ENCODE data around the gene MARCO.
"Not testable (repeated sequence)": the region's sequence is repeated elsewhere in the genome, so short reads cannot be mapped to it uniquely, and the experiment has no call there.

Gene MARCO

DNA sequence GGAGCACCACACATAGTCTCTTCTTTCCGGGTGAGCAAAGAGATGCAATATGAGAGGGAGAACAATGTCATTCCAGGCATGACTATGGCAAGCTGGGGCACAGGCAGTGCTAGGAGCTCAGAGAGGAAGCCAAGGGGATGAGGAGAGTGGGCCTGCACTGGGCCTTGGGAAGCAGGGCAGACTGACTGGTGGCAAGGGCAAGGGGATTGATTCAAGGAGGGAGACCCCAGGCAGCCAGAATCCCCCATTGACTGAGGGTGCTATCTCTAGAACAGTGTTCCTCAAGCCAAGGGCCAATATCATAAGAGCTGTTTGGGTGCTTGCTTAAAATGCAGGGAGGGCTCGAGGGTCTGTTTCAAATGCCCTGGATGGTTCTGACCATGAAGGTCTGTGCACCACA, 36.1 kb downstream of the MARCO start:
- DNase-seq = no peak

DNA sequence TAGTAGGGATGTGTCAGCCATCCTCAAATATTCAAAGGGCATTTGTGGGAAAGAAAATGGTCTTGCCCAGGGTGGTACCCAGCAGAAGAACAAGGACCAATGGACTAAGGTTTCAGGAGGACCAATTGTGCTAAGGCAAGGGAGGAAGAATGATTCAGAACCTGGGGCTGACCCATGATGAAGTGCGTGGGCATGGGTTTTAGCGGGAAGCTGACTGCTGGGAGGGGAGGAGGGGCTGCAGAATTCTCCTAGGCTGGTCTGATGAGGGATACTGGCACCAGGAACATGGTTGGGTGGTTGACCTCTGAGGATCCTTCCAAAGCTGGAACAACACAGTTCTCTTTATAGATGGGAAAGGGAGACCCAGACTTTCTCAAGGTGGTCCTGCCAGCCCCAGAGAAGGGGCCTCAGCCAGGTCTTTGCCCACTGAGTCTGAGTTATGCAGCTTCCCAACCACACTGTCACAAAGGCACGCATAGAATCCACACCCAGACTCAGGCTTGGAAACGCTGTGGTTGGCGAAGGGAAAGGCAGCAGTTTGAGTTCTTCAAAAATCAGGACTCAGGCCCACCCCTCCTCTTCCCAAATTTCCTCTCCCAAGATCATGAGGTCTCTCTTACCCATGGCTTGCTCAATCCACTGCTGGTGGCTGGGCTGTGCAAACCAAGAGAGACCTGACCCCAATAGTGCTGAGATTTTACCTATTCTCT, 37.3 kb downstream of the MARCO start:
- no peak for DNase-seq

DNA sequence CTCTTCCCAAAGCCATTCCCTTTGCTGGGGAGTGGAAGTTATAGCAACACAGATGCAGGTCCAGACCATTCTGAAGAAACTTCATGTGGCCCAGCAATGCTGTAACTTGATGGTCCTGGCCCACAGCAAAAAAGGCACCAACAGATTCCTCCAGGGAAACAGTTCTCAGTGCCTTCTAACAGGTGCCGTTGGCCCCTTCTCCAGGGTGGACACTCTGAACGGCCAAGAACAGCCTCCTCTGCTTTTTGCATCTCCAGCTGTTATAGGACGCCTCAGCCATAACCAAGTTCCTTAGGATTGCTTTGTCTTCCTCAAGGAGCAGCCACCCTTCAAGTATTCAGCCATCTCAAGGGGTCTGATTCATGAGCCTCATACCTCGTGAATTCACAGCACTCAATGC, 38.0 kb downstream of the MARCO start:
- DNase-seq = no peak

DNA sequence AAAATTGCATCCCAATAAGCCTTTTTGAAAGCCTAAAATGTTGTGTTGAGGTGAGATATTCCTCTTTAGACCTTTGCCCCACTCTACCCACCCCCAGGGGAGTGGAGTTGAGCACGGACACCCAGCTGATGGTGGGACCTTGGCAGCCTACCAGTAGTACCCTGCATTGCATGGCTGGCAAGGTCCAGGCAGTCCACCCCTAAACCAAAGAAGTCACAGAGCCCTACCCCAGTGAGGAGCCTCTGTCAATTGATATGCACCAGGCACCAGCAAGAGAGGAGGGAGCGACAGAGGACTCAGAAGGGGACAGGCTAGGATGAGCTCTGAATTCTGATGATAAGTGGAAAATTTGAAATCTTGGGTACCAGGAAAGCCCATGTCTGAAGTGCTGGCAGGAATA, 38.6 kb downstream of the MARCO start:
- DNase-seq = no peak

DNA sequence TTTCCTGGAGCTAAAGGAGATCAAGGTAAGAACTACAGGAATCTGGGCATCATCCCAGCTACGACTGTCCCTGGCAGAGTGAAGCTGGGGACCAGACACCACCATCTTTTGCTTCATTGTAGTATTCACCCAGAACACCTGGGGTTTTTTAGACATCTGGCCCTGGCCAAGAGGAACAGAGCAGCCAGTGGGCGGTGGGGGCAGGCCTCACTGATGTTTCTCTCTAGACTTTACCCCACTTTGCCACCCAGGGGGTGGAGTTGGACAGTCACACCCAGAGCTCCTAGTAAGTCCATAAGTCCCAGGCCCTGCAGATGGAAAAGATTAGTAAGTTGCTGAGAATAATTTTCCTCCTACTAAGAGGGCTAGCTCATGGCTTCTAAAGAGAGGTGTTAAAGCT, 39.6 kb downstream of the MARCO start:
- no peak for DNase-seq

DNA sequence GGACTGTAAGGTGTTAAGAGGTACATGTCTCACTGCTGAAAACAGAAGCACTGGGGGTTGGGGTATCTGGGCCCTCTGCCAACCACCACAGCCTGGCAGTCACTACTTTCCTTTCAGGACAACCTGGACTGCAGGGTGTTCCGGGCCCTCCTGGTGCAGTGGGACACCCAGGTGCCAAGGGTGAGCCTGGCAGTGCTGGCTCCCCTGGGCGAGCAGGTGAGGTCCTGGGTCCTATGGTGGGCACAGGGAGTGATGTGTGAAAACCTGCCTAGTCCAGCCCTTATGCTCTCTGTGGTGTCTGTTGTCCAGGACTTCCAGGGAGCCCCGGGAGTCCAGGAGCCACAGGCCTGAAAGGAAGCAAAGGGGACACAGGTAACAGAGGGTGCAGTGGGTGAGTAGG, 40.0 kb downstream of the MARCO start:
- DNase-seq = no peak

DNA sequence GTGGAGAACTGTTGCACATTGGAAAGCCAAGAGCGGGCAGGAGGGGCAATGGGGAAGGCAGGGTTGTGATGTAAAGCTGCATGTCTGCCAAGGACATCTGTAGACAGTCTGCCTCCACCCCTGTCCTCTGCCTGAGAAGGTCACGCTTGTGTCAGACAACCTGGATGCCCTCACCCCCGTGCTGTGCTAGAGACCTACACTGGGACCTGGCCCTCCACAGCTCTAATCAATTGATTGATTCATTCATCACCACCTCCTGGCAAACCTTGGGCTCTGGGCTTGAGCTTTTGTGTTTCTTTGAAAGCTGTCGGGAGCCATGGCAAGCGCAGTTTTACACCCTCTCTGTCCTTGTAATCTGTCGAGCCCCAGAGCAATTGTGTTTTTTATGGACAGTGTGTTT, 41.1 kb downstream of the MARCO start:
- DNase-seq = no peak

DNA sequence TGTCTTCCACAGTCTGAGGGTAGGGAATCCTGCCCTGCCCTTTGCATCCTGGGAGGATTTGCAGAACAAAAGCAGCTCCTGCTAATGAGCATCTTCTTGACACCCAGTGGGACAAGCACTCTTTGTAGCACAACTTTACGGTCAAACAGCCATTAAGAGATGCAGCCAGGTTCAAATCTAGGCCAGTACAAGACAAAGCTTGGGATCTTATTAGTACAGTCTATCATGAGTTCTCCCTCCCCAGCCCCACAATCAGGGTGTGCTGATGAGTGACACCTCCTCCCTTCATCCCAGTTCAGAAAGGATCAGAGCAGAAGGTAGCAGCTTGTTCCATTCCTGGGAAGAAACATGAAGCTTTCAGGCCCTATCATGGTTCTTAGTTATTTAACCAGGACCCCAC, 41.9 kb downstream of the MARCO start:
- DNase-seq = no peak

DNA sequence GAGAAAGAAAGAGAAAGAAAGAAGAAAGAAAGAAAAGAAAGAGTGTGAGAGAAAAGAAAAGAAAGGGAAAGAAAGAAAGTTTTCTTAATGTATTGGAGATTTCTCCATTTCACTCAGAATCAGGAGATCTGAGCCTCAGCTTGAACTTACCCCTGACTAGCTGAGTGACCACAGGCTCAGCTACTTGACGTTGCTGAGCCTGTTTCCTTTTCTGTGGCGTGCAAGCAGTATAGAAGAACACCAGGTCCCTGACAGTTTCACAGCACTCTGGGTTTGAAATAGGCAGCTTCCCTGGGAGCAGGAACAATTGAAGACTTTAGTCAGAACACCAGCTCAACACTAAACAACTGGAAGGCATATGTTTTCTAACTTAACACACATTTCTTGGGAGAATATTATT, 44.7 kb downstream of the MARCO start:
- no peak for DNase-seq

DNA sequence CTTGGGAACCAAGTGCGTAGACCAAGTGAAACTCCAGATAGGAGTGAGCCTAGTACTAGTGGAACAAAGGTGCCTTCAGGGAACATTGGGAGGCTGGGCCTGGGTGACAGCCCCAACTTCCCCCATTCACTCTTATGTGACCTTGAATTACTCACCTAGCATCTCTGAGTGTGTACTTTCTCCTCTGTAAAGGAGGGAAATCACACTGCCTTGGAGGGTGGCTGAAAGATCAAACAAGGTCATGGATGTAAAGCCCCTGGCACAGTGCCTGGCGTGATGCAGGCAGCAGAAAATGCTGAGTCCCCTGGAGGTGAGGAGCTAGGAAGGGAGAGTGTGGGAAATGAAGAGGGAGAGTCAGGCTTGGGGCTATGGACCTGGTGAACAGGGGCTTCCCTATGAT, 45.9 kb downstream of the MARCO start:
- DNase-seq = no peak

DNA sequence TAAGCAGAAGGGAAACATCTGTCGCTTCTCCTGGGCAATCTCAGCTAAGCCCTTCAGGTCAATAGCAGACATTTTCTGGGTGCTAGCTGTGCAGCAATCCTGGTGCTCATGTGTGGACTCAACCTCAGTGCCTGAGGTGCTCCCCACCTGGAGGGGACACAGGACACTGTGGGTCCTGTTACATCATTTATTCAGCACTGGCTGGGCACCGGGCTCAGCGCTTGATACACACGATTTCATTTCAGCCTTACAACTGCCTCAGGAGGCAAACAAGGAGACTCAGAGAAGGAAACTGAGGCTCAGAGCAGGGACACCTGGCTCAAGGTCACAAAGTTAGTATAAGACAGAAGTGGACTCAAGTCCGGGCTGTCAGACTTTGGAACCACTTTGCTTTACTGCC, 46.7 kb downstream of the MARCO start:
- no peak for DNase-seq

DNA sequence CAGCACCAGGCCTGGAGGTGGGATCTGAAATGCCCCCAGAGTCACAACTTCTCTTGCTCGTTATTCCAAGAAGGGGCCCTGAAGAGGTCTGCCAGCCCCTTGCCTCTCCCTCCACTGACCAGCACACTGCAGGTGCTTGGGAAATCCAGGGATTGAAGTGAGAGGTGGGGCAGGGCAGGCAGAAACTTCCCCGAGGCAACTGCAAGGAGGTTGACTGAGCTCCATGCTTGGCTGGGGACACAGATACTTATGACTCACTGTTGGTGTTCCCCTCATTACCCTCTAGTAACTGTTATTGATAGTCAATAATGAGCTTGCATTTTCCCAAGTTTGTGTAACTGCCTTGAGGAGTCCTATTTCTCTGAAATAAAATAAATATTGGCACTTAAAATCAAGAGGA, 47.5 kb downstream of the MARCO start:
- DNase-seq = no peak

DNA sequence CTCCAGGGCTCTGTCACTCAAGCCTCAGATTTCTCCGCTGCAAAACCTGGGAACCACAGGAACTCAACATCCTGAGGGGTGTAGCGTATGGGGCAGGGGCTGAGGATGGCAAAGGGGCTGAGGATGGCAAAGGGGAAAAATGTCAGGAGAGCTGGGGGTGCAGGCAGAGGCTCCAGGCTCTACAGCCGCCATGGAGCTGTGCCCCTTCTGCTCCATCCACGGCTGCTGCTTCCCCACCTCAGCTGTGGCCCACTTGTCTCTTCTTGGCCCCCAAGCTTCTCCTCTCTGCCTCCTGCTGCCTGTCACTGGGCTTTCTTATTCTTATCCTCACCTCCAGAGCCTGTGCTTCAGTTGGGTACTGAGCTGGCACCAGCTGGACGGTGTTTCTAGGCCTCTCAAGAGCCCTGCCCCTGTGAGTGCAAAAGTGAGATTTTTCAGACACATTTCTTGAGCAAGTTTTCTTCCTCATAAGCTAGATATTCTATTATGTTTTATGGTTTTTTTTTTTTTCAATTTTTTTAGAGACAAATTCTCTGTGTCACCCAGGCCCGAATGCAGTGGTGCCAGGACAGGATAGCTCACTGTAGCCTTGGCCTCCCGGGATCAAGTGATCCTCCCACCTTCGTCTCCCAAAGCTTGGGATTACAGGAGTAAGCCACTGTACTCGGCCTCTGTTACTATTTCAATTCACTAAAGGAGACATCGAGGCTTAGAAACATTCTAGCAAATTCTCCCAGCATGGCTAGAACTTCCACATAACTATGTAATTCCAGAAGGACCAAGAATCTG, 49.0 kb downstream of the MARCO start:
- no peak for DNase-seq

DNA sequence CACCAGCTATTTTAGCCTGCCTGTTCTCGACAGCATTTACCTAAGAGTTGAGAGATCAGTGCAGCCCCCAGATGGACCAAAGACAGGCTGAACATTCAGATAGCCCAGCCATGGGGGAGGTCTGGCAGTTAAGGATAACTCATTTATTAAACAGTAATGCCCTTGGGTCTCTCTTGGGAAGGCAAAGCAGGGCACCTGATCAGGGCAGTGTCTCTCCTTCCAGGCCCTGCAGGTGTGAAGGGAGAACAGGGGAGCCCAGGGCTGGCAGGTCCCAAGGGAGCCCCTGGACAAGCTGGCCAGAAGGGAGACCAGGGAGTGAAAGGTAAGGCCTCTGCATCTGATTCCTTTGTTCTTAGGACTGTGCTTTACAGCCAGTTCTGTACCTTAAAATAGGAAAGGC, 49.6 kb downstream of the MARCO start:
- DNase-seq = no peak

DNA sequence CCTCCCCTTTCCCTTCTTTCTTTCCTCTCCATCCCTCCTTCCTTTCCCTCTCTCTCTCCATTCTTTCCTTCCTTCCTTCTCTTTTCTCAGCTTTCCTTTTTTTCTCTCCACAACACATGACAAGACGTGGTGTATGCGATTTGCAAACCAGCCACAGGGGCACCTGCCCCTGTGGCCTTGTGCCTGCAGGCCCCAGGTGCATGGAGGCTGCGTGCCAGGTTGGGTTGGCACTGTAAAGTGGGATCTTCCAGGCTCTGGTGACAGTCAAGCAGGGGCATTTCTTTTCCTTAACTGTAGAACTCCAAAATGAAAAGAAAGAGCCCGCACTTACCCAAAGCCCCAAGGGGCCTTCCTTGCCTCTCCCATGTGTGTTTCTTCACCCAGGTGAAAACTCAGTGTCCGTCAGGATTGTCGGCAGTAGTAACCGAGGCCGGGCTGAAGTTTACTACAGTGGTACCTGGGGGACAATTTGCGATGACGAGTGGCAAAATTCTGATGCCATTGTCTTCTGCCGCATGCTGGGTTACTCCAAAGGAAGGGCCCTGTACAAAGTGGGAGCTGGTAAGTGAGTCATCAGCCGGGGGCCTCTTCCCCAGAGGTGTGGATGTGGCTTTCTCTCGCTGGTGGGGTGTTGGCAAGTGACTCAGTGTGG, 50.9 kb downstream of the MARCO start:
- DNase-seq = no peak

DNA sequence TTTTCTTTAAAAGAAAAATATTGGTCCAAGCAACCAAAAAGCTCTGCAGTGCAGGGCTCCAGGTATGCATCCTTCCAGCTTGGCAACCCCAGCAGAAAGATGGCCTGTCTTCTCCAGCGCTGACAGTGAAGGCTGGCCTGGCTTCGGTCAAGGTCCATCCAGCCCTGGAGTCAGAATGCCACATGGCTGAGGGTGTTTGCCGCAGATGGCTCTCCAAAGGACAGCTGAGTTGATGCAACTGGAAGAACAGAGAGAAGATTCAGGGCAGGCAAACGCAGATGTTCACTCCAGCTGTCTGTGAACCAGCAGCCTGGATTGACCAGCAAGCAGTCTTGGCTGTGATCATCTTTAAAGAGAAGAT, 51.4 kb downstream of the MARCO start:
- no peak for DNase-seq

DNA sequence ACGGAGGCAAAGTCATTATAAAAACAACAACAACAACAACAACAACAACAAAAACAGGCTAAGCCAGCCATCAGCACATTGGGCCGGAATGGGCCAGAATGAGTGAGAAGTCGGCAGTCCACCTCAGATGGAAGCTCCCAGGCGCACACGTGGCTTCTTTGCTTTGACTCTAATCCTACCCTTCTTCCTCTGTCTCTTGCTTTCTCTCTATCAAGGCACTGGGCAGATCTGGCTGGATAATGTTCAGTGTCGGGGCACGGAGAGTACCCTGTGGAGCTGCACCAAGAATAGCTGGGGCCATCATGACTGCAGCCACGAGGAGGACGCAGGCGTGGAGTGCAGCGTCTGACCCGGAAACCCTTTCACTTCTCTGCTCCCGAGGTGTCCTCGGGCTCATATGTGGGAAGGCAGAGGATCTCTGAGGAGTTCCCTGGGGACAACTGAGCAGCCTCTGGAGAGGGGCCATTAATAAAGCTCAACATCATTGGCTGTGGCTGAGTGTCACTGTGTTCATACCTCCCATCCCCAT, 52.2 kb downstream of the MARCO start:
- no peak for DNase-seq

DNA sequence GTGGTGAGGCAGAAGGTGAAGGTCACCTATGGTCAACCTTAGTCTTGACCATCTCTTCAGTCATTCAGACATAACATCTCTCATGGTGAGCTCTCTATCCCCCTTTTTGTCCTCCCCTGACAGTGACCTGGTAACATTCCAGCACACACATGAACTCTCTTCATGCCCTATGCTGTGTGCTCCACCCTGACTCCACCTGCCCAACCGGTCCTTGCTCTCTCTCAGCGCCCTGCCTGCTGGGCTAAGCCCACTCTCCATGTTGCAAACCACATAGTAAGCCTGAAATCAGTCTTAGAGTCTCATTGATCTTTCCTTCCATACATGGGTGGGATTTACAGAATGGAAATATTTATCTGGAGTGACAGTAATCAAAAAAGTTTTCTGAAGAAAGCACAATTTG, 52.8 kb downstream of the MARCO start:
- no peak for DNase-seq

DNA sequence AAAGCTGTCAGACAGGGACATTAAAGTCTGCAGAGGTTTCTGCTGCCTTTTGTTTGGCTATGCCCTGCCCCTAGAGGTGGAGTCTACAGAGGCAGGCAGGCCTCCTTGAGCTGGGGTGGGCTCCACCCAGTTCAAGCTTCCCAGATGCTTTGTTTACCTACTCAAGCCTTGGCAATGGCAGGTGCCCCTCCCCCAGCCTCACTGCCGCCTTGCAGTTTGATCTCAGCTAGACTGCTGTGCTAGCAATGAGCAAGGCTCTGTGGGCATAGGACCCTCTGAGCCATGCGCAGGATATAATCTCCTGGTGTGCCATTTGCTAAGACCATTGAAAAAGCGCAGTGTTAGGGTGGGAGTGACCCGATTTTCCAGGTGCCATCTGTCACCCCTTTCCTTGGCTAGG, 61.9 kb downstream of the MARCO start:
- DNase-seq = not testable (repeated sequence)

DNA sequence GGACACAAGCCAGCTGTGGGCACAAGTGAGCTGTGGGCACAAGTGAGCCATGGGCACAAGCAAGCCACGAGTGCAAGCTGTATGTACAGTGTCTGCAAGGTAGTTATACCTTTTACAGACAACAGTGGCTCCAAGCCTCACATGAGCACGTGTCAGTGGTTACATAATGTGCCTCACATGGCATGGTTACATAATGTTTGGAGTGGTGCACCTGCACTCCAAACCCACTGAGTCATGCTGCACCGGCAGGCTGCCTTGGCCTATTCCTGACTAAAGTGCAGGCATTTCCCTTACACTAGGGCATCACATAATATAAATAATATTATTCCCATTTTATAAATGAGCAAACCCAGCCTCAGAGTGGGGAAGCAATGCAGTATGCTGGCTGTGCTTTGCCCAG, 62.6 kb downstream of the MARCO start:
- no peak for DNase-seq

DNA sequence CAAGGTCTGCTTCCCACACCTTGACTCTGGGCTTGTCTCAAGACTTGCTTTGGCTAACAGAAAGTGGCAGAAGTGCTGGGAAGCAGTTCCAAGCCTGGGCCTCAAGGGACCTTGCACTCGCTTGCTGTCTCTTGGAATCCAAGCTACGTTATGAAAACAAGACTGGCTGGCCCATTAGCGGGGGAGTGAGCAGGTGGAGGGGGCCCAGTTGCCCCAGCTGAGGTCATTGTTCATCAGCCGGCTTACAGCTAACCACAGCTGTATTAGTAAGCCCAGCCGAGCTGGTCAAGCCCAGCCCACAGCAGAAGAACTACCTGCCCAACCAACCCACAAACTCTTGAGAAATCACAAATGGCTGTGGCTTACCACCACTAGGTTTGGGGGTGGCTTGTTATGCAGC, 63.1 kb downstream of the MARCO start:
- DNase-seq = no peak

DNA sequence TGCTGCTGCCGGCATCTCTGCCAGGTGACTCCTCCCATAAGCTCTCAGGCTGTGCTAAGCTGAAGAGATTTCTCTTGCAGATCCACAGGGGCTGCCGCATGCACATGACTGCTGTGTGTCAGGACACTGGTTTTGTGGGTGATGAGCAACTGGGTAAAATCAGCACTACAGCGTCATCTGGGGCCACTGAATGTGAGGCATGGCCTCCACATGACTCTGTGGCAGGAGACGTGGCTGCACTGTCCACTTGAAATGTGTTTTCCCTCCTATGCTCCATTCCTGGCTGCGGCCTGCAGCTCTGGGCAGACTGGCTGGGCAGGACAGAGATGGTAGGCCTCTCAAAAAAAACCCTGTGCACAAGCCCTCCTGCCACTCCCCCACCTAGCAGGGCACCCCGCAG, 63.6 kb downstream of the MARCO start:
- DNase-seq = no peak

DNA sequence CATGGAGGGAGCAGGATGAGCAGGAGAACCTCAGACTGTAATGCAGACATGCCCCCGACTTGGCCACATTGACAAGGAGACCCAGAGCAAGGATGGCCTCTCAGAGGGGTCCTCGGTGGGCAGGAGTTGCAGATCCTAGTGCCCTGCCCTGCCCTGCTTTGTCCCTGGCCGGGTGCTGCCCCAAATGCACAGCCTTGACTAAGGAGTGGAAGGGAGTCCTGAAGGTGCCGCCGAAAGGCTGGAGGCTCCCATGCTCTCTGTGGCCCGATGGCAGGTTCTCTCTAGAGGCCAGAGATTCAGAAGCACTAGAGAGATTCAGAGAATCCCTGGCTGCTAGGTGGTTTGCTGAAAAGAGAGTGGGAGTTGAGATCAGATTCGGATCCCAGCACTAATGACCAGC, 64.4 kb downstream of the MARCO start:
- DNase-seq = no peak

DNA sequence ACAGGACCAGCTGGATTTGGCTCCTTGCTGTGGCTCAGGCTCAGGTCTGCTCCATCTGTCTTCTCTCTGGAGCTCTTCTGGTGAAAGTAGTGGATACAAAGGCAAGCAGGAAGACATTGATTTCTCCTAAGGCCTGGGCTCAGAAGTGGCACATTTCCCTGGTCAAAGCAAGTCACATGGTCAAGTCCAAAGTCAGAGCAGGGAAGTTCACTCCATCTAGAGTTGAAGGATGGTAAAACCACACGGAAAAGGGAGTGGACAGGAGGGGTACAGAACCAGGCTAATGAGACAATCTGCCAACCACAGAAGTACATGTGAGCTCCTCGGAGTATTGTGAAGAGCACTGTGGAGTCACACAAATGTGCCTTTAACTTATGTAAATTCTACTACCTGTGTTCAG, 66.1 kb downstream of the MARCO start:
- no peak for DNase-seq
